GM19025 (cell line): ENCODE results near the gene LILRB3.
"Not testable (repeated sequence)": the region's sequence is repeated elsewhere in the genome, so short reads cannot be mapped to it uniquely, and the experiment has no call there.

Experiments used
- ATAC-seq: cut with Tn5 transposase; IDR thresholded peaks from one replicate; pipeline ENCODE4 v1.9.1; 2021; ENCODE audit warnings: mild to moderate bottlenecking, low read depth, moderate library complexity; ENCODE audit not compliant: unreplicated experiment

LILRB3 gene

GRCh38 chr19:54214217-54214616 is 8.6 kb downstream of the LILRB3 start:
- ATAC-seq: not testable (repeated sequence)

- ATAC-seq: no peak
Measured at GRCh38 chr19:54211235-54211634, 11.6 kb downstream of the LILRB3 start.

- no peak for ATAC-seq
Measured at GRCh38 chr19:54209811-54210494, 12.9 kb downstream of the LILRB3 start.

- no peak for ATAC-seq
Measured at GRCh38 chr19:54209058-54209810, 13.6 kb downstream of the LILRB3 start.

GRCh38 chr19:54208784-54209057 is 14.1 kb downstream of the LILRB3 start:
- no peak for ATAC-seq

GRCh38 chr19:54207983-54208783 is 14.6 kb downstream of the LILRB3 start:
- no peak for ATAC-seq

GRCh38 chr19:54207676-54207982 is 15.2 kb downstream of the LILRB3 start:
- no peak for ATAC-seq

- ATAC-seq: not testable (repeated sequence)
Measured at GRCh38 chr19:54207193-54207592, 15.6 kb downstream of the LILRB3 start.

- ATAC-seq: no peak
Measured at GRCh38 chr19:54206831-54207177, 16.0 kb downstream of the LILRB3 start.

GRCh38 chr19:54206030-54206830 is 16.6 kb downstream of the LILRB3 start:
- ATAC-seq: no peak

GRCh38 chr19:54204767-54205468 is 17.9 kb downstream of the LILRB3 start:
- no peak for ATAC-seq

GRCh38 chr19:54203151-54203611 is 19.6 kb downstream of the LILRB3 start:
- ATAC-seq: no peak

GRCh38 chr19:54201980-54202379 is 20.8 kb downstream of the LILRB3 start:
- no peak for ATAC-seq

GRCh38 chr19:54201172-54201701 is 21.6 kb downstream of the LILRB3 start:
- ATAC-seq: no peak

GRCh38 chr19:54199401-54199800 is 23.4 kb downstream of the LILRB3 start:
- no peak for ATAC-seq

GRCh38 chr19:54197121-54197520 is 25.7 kb downstream of the LILRB3 start:
- no peak for ATAC-seq

GRCh38 chr19:54196536-54196935 is 26.3 kb downstream of the LILRB3 start:
- ATAC-seq: no peak

GRCh38 chr19:54194463-54194862 is 28.3 kb downstream of the LILRB3 start:
- ATAC-seq: not testable (repeated sequence)

GRCh38 chr19:54193011-54193410 is 29.8 kb downstream of the LILRB3 start:
- ATAC-seq: no peak
